ENCODE measurements around the gene TMED1.

GRCh38 chr19:10808937-10809649, 26.9 kb downstream of the TMED1 start:
- TF ChIP-seq, protein P1, sequence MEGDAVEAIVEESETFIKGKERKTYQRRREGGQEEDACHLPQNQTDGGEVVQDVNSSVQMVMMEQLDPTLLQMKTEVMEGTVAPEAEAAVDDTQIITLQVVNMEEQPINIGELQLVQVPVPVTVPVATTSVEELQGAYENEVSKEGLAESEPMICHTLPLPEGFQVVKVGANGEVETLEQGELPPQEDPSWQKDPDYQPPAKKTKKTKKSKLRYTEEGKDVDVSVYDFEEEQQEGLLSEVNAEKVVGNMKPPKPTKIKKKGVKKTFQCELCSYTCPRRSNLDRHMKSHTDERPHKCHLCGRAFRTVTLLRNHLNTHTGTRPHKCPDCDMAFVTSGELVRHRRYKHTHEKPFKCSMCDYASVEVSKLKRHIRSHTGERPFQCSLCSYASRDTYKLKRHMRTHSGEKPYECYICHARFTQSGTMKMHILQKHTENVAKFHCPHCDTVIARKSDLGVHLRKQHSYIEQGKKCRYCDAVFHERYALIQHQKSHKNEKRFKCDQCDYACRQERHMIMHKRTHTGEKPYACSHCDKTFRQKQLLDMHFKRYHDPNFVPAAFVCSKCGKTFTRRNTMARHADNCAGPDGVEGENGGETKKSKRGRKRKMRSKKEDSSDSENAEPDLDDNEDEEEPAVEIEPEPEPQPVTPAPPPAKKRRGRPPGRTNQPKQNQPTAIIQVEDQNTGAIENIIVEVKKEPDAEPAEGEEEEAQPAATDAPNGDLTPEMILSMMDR (IDR thresholded peaks at IDR 0.05; ENCODE audit: insufficient read depth, low read length): no peak
- no peak for TF ChIP-seq POLR2AphosphoS5 (IDR thresholded peaks at IDR 0.05; ENCODE audit: low read depth)

Measured in HL-60 (cell line).